HG03175 (cell line): ENCODE results near the gene HOXC10.

Experiments used
- ATAC-seq: cut with Tn5 transposase; IDR thresholded peaks from one replicate; pipeline ENCODE4 v1.9.1; 2021; ENCODE audit warnings: mild to moderate bottlenecking, moderate library complexity; ENCODE audit not compliant: unreplicated experiment

The HOXC10 gene

GRCh38 chr12:54000116-54001114 lies 15.5 kb downstream of the HOXC10 start, which contains the start of gene HOXC9:
TSS of gene HOXC9 (plus strand) at chr12:54000161. CDS start at chr12:54000189, 28 bp downstream.
- no peak for ATAC-seq

- ATAC-seq, result no peak
Observed at GRCh38 chr12:54001283-54002187, 16.6 kb downstream of the HOXC10 start.

GRCh38 chr12:54002278-54002914 lies 17.4 kb downstream of the HOXC10 start:
- ATAC-seq, result no peak

- no peak for ATAC-seq
Observed at GRCh38 chr12:54002915-54003389, 18.0 kb downstream of the HOXC10 start.

- no peak for ATAC-seq
Observed at GRCh38 chr12:54003625-54004024, 18.7 kb downstream of the HOXC10 start.

GRCh38 chr12:54004063-54004840 lies 19.3 kb downstream of the HOXC10 start:
- ATAC-seq, result no peak

GRCh38 chr12:54004841-54005530 lies 20.0 kb downstream of the HOXC10 start:
- no peak for ATAC-seq

- no peak for ATAC-seq
Observed at GRCh38 chr12:54005531-54005852, 20.5 kb downstream of the HOXC10 start.

- peak; percentile 57 for ATAC-seq
Observed at GRCh38 chr12:54005853-54006558, 21.1 kb downstream of the HOXC10 start.

GRCh38 chr12:54006559-54007220 lies 21.7 kb downstream of the HOXC10 start:
- ATAC-seq, result no peak

GRCh38 chr12:54007538-54008259 lies 22.8 kb downstream of the HOXC10 start:
- no peak for ATAC-seq

GRCh38 chr12:54008260-54008552 lies 23.3 kb downstream of the HOXC10 start:
- no peak for ATAC-seq

- ATAC-seq, result no peak
Observed at GRCh38 chr12:54009171-54010052, 24.5 kb downstream of the HOXC10 start.

GRCh38 chr12:54010053-54010971 lies 25.4 kb downstream of the HOXC10 start:
- ATAC-seq, result no peak

GRCh38 chr12:54010972-54011664 lies 26.2 kb downstream of the HOXC10 start:
- no peak for ATAC-seq
